Measurements from ENCODE around the gene SPTLC2.

The SPTLC2 gene

GRCh38 chr14:77485256-77485655, 131.2 kb downstream of the SPTLC2 start:
- Histone ChIP-seq H3K4me1 (ENCODE audit: control insufficient read depth, insufficient read depth, low read length) (no peaks in the 10 kb centered on the region), H3K9ac (ENCODE audit: low read length) (no peak overlapping the region), H3K27ac (ENCODE audit: low read depth, low read length) (no peak overlapping the region), H3K27me3 (ENCODE audit: control insufficient read depth, insufficient read depth, low read length) (no peaks in the 10 kb centered on the region), H3K4me3 (ENCODE audit: low read depth, low read length) (no peak overlapping the region), H3K9me3 (ENCODE audit: control insufficient read depth, insufficient read depth, low read depth, low read length) (no peaks in the 10 kb centered on the region), H3K36me3 (ENCODE audit: control insufficient read depth, insufficient read depth, low read length) (no peaks in the 10 kb centered on the region)

- H3K4me3 ChIP-seq (ENCODE audit: low read depth, low read length), result no peak overlapping the region
- no peaks in the 10 kb centered on the region for H3K9me3 ChIP-seq (ENCODE audit: control insufficient read depth, insufficient read depth, low read depth, low read length)
- H3K27me3 ChIP-seq (ENCODE audit: control insufficient read depth, insufficient read depth, low read length), result no peaks in the 10 kb centered on the region
- H3K36me3 ChIP-seq (ENCODE audit: control insufficient read depth, insufficient read depth, low read length), result no peaks in the 10 kb centered on the region
- no peak overlapping the region for H3K27ac ChIP-seq (ENCODE audit: low read depth, low read length)
- no peak overlapping the region for H3K9ac ChIP-seq (ENCODE audit: low read length)
- no peaks in the 10 kb centered on the region for H3K4me1 ChIP-seq (ENCODE audit: control insufficient read depth, insufficient read depth, low read length)
Measured at GRCh38 chr14:77482422-77482821, 134.0 kb downstream of the SPTLC2 start.

- Histone ChIP-seq H3K9me3 (ENCODE audit: control insufficient read depth, insufficient read depth, low read depth, low read length) (no peaks in the 10 kb centered on the region), H3K4me1 (ENCODE audit: control insufficient read depth, insufficient read depth, low read length) (no peaks in the 10 kb centered on the region), H3K9ac (ENCODE audit: low read length) (no peak overlapping the region), H3K27ac (ENCODE audit: low read depth, low read length) (no peak overlapping the region), H3K36me3 (ENCODE audit: control insufficient read depth, insufficient read depth, low read length) (no peaks in the 10 kb centered on the region), H3K27me3 (ENCODE audit: control insufficient read depth, insufficient read depth, low read length) (no peaks in the 10 kb centered on the region), H3K4me3 (ENCODE audit: low read depth, low read length) (no peak overlapping the region)
Measured at GRCh38 chr14:77478796-77479195, 137.6 kb downstream of the SPTLC2 start.

GRCh38 chr14:77478029-77478428, 138.4 kb downstream of the SPTLC2 start:
- Histone ChIP-seq H3K4me1 (ENCODE audit: control insufficient read depth, insufficient read depth, low read length) (peaks cover under 1% of the 10 kb centered on the region; the same call in 1 of the 2 replicates), H3K4me3 (ENCODE audit: low read depth, low read length) (no peak overlapping the region), H3K27ac (ENCODE audit: low read depth, low read length) (no peak overlapping the region), H3K9ac (ENCODE audit: low read length) (no peak overlapping the region), H3K36me3 (ENCODE audit: control insufficient read depth, insufficient read depth, low read length) (no peaks in the 10 kb centered on the region), H3K27me3 (ENCODE audit: control insufficient read depth, insufficient read depth, low read length) (no peaks in the 10 kb centered on the region), H3K9me3 (ENCODE audit: control insufficient read depth, insufficient read depth, low read depth, low read length) (no peaks in the 10 kb centered on the region)

- Histone ChIP-seq H3K9me3 (ENCODE audit: control insufficient read depth, insufficient read depth, low read depth, low read length) (no peaks in the 10 kb centered on the region), H3K27me3 (ENCODE audit: control insufficient read depth, insufficient read depth, low read length) (no peaks in the 10 kb centered on the region), H3K4me3 (ENCODE audit: low read depth, low read length) (no peak overlapping the region), H3K36me3 (ENCODE audit: control insufficient read depth, insufficient read depth, low read length) (no peaks in the 10 kb centered on the region), H3K27ac (ENCODE audit: low read depth, low read length) (no peak overlapping the region), H3K4me1 (ENCODE audit: control insufficient read depth, insufficient read depth, low read length) (peaks cover 15% of the 10 kb centered on the region), H3K9ac (ENCODE audit: low read length) (no peak overlapping the region)
Measured at GRCh38 chr14:77475432-77476115, 140.9 kb downstream of the SPTLC2 start.

- Histone ChIP-seq H3K27me3 (ENCODE audit: control insufficient read depth, insufficient read depth, low read length) (no peaks in the 10 kb centered on the region), H3K36me3 (ENCODE audit: control insufficient read depth, insufficient read depth, low read length) (peaks cover 1% of the 10 kb centered on the region; the same call in 1 of the 2 replicates), H3K9ac (ENCODE audit: low read length) (no peak overlapping the region), H3K9me3 (ENCODE audit: control insufficient read depth, insufficient read depth, low read depth, low read length) (no peaks in the 10 kb centered on the region), H3K4me1 (ENCODE audit: control insufficient read depth, insufficient read depth, low read length) (peaks cover 23% of the 10 kb centered on the region), H3K27ac (ENCODE audit: low read depth, low read length) (no peak overlapping the region), H3K4me3 (ENCODE audit: low read depth, low read length) (no peak overlapping the region)
Measured at GRCh38 chr14:77474479-77475177, 141.8 kb downstream of the SPTLC2 start.

GRCh38 chr14:77473921-77474320, 142.5 kb downstream of the SPTLC2 start:
- H3K9ac ChIP-seq (ENCODE audit: low read length), result no peak overlapping the region
- H3K4me3 ChIP-seq (ENCODE audit: low read depth, low read length), result no peak overlapping the region
- no peaks in the 10 kb centered on the region for H3K9me3 ChIP-seq (ENCODE audit: control insufficient read depth, insufficient read depth, low read depth, low read length)
- peaks cover 24% of the 10 kb centered on the region for H3K4me1 ChIP-seq (ENCODE audit: control insufficient read depth, insufficient read depth, low read length)
- no peaks in the 10 kb centered on the region for H3K27me3 ChIP-seq (ENCODE audit: control insufficient read depth, insufficient read depth, low read length)
- peaks cover 9% of the 10 kb centered on the region for H3K36me3 ChIP-seq (ENCODE audit: control insufficient read depth, insufficient read depth, low read length)
- no peak overlapping the region for H3K27ac ChIP-seq (ENCODE audit: low read depth, low read length)

GRCh38 chr14:77470224-77470870, 146.1 kb downstream of the SPTLC2 start:
- Histone ChIP-seq H3K27ac (ENCODE audit: low read depth, low read length) (no peak overlapping the region), H3K9ac (ENCODE audit: low read length) (no peak overlapping the region), H3K36me3 (ENCODE audit: control insufficient read depth, insufficient read depth, low read length) (peaks cover 41% of the 10 kb centered on the region), H3K27me3 (ENCODE audit: control insufficient read depth, insufficient read depth, low read length) (no peaks in the 10 kb centered on the region), H3K9me3 (ENCODE audit: control insufficient read depth, insufficient read depth, low read depth, low read length) (no peaks in the 10 kb centered on the region), H3K4me3 (ENCODE audit: low read depth, low read length) (no peak overlapping the region), H3K4me1 (ENCODE audit: control insufficient read depth, insufficient read depth, low read length) (peaks cover 24% of the 10 kb centered on the region)

GRCh38 chr14:77469539-77469938, 146.9 kb downstream of the SPTLC2 start:
- H3K27ac ChIP-seq (ENCODE audit: low read depth, low read length), result no peak overlapping the region
- H3K9ac ChIP-seq (ENCODE audit: low read length), result no peak overlapping the region
- H3K9me3 ChIP-seq (ENCODE audit: control insufficient read depth, insufficient read depth, low read depth, low read length), result no peaks in the 10 kb centered on the region
- no peaks in the 10 kb centered on the region for H3K27me3 ChIP-seq (ENCODE audit: control insufficient read depth, insufficient read depth, low read length)
- H3K4me1 ChIP-seq (ENCODE audit: control insufficient read depth, insufficient read depth, low read length), result peaks cover 24% of the 10 kb centered on the region
- H3K4me3 ChIP-seq (ENCODE audit: low read depth, low read length), result no peak overlapping the region
- peaks cover 49% of the 10 kb centered on the region for H3K36me3 ChIP-seq (ENCODE audit: control insufficient read depth, insufficient read depth, low read length)

GRCh38 chr14:77469067-77469505, 147.4 kb downstream of the SPTLC2 start:
- Histone ChIP-seq H3K4me1 (ENCODE audit: control insufficient read depth, insufficient read depth, low read length) (peaks cover 24% of the 10 kb centered on the region), H3K9me3 (ENCODE audit: control insufficient read depth, insufficient read depth, low read depth, low read length) (no peaks in the 10 kb centered on the region), H3K27ac (ENCODE audit: low read depth, low read length) (no peak overlapping the region), H3K9ac (ENCODE audit: low read length) (no peak overlapping the region), H3K36me3 (ENCODE audit: control insufficient read depth, insufficient read depth, low read length) (peaks cover 53% of the 10 kb centered on the region), H3K4me3 (ENCODE audit: low read depth, low read length) (no peak overlapping the region), H3K27me3 (ENCODE audit: control insufficient read depth, insufficient read depth, low read length) (no peaks in the 10 kb centered on the region)

GRCh38 chr14:77467801-77468200, 148.6 kb downstream of the SPTLC2 start:
- Histone ChIP-seq H3K9ac (ENCODE audit: low read length) (no peak overlapping the region), H3K4me3 (ENCODE audit: low read depth, low read length) (no peak overlapping the region), H3K27ac (ENCODE audit: low read depth, low read length) (no peak overlapping the region), H3K36me3 (ENCODE audit: control insufficient read depth, insufficient read depth, low read length) (peaks cover 65% of the 10 kb centered on the region), H3K9me3 (ENCODE audit: control insufficient read depth, insufficient read depth, low read depth, low read length) (no peaks in the 10 kb centered on the region), H3K27me3 (ENCODE audit: control insufficient read depth, insufficient read depth, low read length) (no peaks in the 10 kb centered on the region), H3K4me1 (ENCODE audit: control insufficient read depth, insufficient read depth, low read length) (peaks cover 21% of the 10 kb centered on the region)
